Measurements from ENCODE around the gene IFT27.

Gene IFT27

DNA sequence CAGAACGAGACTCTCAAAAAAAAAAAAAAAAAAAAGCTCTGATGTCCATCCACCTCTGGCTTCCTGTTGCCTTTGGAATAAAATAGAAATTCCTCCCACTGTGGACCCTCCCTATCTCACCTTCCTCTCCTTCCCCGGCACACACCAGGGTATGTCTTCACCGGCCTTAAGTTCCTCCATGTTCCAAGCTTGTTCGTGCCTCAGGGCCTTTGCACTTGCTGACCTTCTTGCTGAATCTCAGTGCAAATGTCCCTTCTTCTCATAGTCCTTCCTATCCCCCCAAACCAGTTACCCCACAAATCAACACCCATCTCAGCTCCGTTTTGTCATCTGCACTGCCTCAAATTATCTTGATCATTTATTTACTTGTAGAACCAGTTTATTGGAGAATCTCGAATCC, 20.6 kb downstream of the IFT27 start:
- TF ChIP-seq GATA3 (IDR thresholded peaks at IDR 0.05; ENCODE audit: low read depth, low read length), result no peak
- TF ChIP-seq GATA2 (IDR thresholded peaks at IDR 0.05; ENCODE audit: low read depth, low read length), result no peak

DNA sequence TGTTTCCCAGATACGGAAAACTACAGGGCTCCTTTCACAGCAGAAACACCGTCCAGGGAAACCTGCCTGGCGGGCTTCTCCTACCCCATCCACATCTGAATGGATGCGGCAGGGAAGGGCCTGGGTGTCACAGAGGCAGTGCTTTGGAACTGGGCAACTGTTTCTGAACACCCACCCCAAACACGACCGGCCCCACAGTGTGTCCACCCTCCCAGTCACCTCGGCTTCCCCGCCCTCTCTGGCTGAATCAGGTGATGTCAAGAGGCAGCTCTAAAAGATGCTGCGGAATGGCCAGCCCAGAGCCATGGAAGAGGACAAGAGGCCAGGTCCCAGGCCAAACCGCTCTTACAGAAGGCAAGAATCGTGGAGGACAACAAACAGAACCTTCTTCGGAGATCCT, 22.0 kb downstream of the IFT27 start:
- TF ChIP-seq GATA2 (IDR thresholded peaks at IDR 0.05; ENCODE audit: low read depth, low read length) (no peak), GATA3 (IDR thresholded peaks at IDR 0.05; ENCODE audit: low read depth, low read length) (no peak)

DNA sequence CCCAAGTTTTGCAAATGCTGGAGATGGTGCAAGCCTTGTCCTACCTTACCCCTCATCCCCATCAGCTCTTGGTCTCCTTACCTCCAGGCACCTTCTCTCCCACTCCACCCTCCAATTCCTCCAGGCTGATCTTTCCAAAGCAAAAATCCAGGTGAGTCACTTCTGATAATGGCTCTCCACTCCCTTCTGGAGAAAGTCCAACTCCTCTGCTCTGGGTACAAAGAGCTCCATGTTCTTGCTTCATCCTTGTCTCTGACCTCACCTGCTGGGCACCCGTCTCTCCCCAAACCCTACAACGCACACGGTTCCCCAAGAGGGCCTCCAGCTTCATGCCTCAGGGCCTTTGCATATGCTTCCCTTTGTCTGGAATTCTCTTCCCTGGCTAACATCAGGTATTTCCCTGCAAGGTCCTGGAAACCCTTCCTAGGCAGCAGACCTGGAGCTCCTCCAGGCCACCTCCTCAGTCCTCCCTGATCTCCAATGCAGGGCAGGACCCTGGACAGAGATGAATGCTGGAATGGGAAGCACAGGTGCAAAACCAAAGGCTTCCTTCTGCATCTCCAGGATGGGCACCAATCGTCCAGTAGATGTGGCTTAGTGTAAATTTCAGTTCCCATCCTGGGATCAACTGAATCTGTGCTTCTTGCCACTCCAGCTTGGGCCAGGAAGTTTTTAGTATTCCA, 22.7 kb downstream of the IFT27 start:
- TF ChIP-seq GATA3 (IDR thresholded peaks at IDR 0.05; ENCODE audit: low read depth, low read length), result no peak
- no peak for TF ChIP-seq GATA2 (IDR thresholded peaks at IDR 0.05; ENCODE audit: low read depth, low read length)

DNA sequence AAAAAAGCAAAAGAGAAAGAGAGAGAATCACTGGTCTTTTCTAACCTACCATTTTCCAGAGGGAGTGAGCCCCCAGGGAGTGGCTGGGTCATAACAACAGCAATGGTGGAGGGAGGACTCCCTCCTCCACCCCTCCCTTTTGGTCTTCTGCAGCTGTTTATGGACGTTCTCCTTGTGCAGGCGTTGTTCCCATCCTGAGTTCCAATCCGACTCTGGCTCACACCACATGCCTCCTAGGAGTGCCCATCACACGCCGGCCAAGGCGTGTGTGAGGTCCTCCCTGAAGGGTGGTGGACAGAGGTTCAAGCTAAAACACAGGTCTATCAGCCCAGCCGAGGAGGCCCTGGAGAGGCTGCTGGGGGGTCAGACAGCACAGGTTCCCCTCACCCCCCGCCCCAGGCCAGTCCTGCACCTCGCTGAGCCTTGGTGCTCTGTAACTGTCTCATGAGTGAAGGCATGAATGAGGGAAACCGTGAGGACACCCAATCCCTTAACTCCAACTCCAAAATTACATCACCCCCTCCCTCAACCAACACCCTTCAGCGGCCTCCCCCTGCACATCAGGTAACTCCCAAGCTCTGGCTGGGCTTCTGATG, 29.4 kb downstream of the IFT27 start:
- TF ChIP-seq GATA3 (IDR thresholded peaks at IDR 0.05; ENCODE audit: low read depth, low read length) (no peak), GATA2 (IDR thresholded peaks at IDR 0.05; ENCODE audit: low read depth, low read length) (no peak)

DNA sequence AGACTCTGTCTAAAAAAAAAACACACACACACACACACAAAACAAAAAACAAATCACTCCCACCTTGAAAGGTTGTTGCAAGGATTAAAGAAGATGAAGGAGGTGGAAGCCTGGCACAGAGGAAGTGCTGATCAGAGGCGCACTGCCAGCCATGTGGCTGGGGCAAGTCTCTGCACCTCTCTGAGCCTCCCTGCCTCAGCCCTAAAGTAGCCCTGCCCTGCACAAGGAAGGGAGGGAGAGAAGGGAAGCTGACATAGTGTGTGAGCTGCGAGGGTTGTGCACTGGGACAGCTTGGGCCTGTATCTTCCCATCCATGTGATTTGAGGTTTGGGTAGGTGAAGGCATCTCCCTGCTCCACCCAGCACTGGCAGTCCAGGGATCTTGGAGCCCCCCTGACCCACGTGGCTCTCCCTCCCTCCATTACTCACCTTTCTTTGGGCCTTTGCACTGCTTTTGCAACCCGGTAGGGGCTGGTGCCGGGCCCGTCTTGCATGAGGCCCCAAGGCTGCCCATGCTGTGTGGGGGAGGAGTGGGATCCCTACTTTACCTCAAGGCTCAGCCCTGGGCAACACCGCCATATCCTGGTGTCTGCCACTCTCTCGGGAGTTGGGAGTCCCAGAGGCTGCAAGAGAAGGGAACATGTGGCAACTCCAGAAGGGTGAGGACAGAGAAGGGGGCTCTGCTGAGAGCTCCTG, 30.5 kb downstream of the IFT27 start:
- TF ChIP-seq GATA3 (IDR thresholded peaks at IDR 0.05; ENCODE audit: low read depth, low read length) (no peak), GATA2 (IDR thresholded peaks at IDR 0.05; ENCODE audit: low read depth, low read length) (no peak)

DNA sequence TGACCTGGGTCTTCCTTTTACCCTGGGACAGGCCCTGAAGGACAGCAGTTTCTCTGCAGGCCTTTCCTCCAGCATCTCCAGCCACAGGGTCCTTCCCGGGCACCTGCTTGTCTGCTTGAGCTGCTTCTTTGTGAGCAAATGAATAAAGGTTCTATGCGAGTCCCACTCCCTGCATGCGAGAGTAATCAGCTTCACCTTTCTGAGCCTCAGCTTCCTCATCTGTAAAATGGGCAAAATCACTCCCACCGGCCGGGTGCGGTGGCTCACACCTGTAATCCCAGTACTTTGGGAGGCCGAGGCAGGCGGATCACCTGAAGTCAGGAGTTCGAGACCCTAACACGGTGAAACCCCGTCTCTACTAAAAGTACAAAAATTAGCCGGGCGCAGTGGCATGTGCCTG, 31.1 kb downstream of the IFT27 start:
- TF ChIP-seq GATA3 (IDR thresholded peaks at IDR 0.05; ENCODE audit: low read depth, low read length) (no peak), GATA2 (IDR thresholded peaks at IDR 0.05; ENCODE audit: low read depth, low read length) (no peak)

DNA sequence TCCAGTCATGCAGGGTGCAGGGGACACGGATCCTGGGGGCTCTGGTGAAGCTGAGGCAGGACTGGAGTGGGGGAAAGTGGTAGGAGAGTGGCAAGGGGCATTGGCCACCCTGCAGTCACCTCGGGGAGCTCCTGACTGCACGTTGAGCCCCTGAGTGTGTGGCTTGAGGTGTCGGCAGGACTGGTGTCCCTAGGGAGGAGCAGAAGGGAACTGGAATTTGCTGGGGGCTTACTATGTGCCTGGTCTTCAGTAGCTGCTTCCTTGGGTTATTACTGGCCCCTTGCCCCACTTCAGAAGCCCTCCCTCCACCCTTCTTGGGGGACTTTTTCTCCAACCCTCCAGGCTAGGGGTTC, 31.5 kb downstream of the IFT27 start:
- TF ChIP-seq GATA3 (IDR thresholded peaks at IDR 0.05; ENCODE audit: low read depth, low read length) (no peak), GATA2 (IDR thresholded peaks at IDR 0.05; ENCODE audit: low read depth, low read length) (no peak)

DNA sequence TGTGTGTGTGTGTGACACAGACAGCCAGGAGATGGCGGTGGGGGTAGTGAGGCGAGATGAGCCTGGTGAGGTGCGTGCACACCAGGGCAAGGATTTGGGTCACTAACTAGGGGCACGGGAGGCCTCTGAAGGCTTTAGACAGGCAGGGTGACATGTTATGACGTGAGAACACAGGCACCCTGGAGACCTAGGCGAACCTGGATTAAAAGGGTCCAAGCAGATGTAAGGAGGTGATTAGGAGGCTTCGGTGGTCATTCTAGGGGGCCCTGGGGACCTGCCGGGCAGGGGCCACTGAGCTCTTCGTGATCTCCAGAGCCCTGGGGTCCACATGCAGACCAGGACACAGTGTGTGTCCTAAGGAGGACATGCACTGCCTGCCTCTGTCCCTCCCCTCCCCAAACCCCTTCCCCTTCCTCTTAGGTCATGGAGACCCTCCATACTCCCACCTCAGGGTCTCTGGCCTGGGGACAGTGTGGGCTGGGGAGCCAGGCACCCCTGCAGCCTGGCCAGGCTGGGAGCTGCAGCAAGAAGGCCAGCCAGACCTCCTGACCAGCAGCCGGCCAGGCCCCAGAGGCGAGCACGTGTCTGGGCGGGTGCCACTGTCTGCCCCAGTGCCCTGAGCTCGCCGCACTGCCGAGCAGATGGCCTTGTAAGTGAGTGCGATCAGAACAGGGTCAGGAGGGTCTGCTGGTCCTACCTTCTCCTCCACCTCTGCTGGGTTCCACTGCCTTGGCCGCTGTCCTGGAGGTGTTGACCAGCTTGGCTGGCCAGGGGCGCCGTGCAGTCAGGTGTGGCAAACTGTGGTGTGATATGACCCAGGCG, 32.1 kb downstream of the IFT27 start:
- no peak for TF ChIP-seq GATA2 (IDR thresholded peaks at IDR 0.05; ENCODE audit: low read depth, low read length)
- no peak for TF ChIP-seq GATA3 (IDR thresholded peaks at IDR 0.05; ENCODE audit: low read depth, low read length)

DNA sequence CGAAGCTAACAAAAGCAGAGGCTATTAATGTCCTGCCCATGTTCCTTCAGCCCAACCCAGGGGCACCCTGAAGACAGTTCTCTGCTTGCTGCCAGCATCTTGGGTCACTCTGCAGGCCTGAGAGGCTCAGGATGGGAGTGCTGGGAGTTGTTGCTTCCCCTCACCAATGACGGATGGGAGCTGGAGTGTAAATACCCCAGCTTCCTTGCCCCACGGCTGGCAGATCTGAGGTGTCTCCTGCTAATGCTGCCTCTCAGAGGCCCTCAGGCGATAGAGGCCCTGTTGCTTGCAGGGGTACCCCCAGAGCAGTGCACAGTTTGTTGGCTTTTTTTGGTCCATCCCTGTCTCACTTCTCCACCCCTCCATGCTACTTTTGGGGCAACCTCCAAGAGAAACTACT, 32.9 kb downstream of the IFT27 start:
- no peak for TF ChIP-seq GATA2 (IDR thresholded peaks at IDR 0.05; ENCODE audit: low read depth, low read length)
- no peak for TF ChIP-seq GATA3 (IDR thresholded peaks at IDR 0.05; ENCODE audit: low read depth, low read length)

DNA sequence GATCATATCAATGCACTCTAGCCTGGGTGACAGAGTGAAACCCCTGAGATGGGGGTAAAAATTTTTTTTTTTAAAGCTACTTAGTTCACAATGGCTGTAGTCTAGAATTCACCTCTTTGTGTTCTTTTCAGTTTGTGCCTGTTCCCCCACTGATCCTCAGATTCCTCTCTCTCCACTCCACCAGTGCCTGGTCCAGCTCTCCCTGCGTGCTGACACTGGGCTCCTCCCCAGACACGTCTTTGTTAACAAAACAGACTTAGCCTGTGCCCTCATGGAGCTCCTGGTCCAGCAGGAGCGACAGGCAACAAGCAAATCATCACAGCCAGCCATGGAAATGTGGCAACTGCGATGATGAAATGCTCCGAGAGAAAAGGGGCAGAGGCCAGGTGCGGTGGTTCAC, 34.0 kb downstream of the IFT27 start:
- TF ChIP-seq GATA2 (IDR thresholded peaks at IDR 0.05; ENCODE audit: low read depth, low read length) (no peak), GATA3 (IDR thresholded peaks at IDR 0.05; ENCODE audit: low read depth, low read length) (no peak)

DNA sequence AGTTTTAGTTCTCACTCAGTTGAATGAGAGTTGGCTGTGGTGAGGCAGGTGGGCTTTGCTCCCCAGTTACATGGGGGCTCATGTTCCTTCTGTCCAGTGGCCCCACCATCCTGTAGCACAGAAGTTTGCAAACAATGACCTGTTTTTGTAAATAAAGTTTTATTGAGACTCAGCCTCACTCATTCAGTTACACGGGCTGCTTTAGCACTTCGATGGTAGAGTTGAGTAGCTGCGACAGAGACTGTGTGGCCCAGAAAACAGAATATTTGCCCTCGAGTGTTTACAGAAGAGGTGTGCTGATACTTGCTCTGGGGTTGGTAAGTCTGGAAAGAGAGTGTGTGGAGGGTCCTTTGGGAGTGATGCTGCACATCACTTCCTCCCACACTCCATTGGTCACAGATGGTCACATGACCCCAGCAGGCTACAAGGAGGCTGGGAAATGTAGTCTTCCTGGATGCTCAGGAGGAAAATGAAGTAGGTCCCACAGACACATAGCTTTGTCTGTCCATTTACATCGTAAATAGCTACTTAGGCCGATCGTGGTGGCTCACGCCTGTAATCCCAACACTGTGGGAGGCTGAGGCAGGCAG, 34.6 kb downstream of the IFT27 start:
- TF ChIP-seq GATA3 (IDR thresholded peaks at IDR 0.05; ENCODE audit: low read depth, low read length) (no peak), GATA2 (IDR thresholded peaks at IDR 0.05; ENCODE audit: low read depth, low read length) (no peak)

DNA sequence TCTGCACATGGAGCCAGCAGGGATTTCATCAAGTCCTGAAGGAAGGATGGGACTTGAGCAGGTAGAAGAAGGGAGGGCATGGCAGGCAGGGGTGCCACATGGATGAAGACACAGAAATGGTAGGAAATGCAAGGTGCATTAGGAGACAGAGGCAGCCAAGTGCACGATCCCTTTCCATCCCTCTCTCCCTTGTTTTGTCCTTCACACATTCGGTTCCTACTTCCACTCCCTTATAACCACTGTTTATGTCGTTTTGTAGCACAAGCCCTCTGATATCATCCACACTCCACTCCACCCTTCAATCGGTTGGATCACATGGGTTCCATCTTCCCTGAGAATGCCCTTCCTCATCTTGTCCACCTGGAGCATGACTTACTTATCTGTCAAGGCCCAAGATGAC, 35.2 kb downstream of the IFT27 start:
- TF ChIP-seq GATA2 (IDR thresholded peaks at IDR 0.05; ENCODE audit: low read depth, low read length) (no peak), GATA3 (IDR thresholded peaks at IDR 0.05; ENCODE audit: low read depth, low read length) (no peak)

DNA sequence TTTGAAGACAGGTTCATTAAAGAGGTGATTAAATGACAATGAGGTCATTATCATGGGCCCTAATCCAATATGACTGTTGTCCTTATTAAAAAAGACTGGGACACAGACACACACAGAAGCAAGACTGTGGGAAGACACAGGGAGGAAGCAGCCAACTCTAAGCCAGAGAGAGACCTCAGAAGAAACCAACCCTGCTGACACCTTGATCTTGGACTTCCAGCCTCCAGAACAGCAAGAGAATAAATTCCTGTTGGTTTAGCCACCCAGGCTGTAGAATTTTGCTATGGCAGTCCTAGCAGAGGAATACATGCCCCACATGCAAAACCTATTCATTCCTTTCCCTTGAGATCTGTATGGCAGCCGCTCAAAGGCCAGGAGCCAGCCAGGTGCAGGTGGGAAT, 36.7 kb downstream of the IFT27 start:
- TF ChIP-seq GATA2 (IDR thresholded peaks at IDR 0.05; ENCODE audit: low read depth, low read length) (no peak), GATA3 (IDR thresholded peaks at IDR 0.05; ENCODE audit: low read depth, low read length) (no peak)

DNA sequence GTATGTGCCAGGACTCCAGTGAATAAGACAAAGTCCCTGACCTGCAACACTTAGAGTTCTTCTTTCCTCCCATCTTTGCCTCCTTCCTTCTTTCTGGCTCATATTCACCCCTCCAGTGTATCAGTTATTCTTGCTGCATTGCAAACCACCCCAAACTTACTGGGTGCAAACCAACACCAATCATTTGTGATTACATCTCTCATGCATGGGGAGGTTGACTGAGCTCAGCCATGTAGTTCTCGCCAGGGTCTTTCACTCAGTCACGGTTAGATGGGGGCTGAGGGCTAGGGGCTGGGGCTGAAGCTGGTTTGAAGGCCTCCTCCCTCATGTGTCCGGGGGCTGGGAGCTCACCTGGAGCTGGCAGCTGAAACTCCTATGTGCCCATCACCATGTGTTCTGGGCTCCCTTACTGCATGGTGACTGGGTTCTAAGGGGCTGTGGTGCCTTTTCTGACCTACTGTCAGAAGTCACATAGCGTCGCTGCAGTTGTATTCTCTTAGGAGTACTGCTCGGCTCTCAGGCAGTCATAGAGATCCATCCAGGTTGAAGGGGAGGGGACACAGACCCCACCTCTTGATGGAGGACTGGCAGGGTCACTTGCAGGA, 37.4 kb downstream of the IFT27 start:
- TF ChIP-seq GATA3 (IDR thresholded peaks at IDR 0.05; ENCODE audit: low read depth, low read length), result no peak
- no peak for TF ChIP-seq GATA2 (IDR thresholded peaks at IDR 0.05; ENCODE audit: low read depth, low read length)
